HepG2 (cell line): ENCODE data around the gene KBTBD13. TPM values are rescaled to one million over a fixed set of nuclear protein-coding genes. Genes with fewer than 3 reads are reported as not detected.

Source experiments
- ARNT2 ChIP-seq: sonication (generic); formaldehyde crosslinking; IDR thresholded peaks from 2 replicates; pipeline ENCODE4 v1.8.0; 2022; ENCODE audit warnings: mild to moderate bottlenecking, low read depth, missing genetic modification reagents, moderate library complexity
- CENPX ChIP-seq: sonication (generic); formaldehyde crosslinking; IDR thresholded peaks from 2 replicates; pipeline ENCODE4 v1.9.0; 2021; ENCODE audit warnings: mild to moderate bottlenecking, missing genetic modification reagents, moderate library complexity
- HNF4G ChIP-seq, 2 experiments: sonication (generic) in 1 of 2; formaldehyde crosslinking in 1 of 2; IDR thresholded peaks; 2 replicates each; pipeline versions ENCODE4 v1.4.0 to v1.6.1; 2011 to 2020; ENCODE audit warnings: borderline replicate concordance in 2 of 2, low read depth in 2 of 2, mild to moderate bottlenecking in 2 of 2, low read length in 1 of 2, missing genetic modification reagents in 1 of 2, moderate library complexity in 1 of 2
- RFXAP ChIP-seq: sonication (generic); formaldehyde crosslinking; IDR thresholded peaks from 2 replicates; pipeline ENCODE4 v1.4.0; 2020; ENCODE audit warnings: missing genetic modification reagents, borderline replicate concordance
- RXRB ChIP-seq: IDR thresholded peaks from 2 replicates; pipeline ENCODE4 v1.6.1; 2016; ENCODE audit warnings: borderline replicate concordance, missing genetic modification reagents, missing compliant biosample characterization
- SIN3A ChIP-seq: IDR thresholded peaks from 2 replicates; pipeline ENCODE4 v1.6.1; 2011; ENCODE audit warnings: low read depth, mild to moderate bottlenecking, control low read depth, low read length, borderline replicate concordance
- ZNF777 ChIP-seq: sonication (generic); formaldehyde crosslinking; IDR thresholded peaks from 2 replicates; pipeline ENCODE4 v1.4.0; 2020; ENCODE audit warnings: missing genetic modification reagents
- polyA plus RNA-seq, 8 experiments: library from polyadenylated mRNA; depleted of rRNA in 3 of 8; stranded (reverse) in 7 of 8; unstranded in 1 of 8; fragments of >200 nt; fragmentation: Illumina TruSeq in 4 of 8; extraction: Trizol in 4 of 8; gene quantifications; 2 replicates each; pipeline versions ENCODE4 v1.2.1 to v1.2.3, GENCODE V29; 2011 to 2016; ENCODE audit warnings: low read depth in 4 of 8, missing spikeins in 1 of 8, mixed read lengths in 1 of 8; ENCODE audit not compliant: insufficient read depth in 1 of 8
- total RNA-seq, 5 experiments: library from RNA; depleted of rRNA; stranded (reverse); fragments of >200 nt; fragmentation: Illumina TruSeq; extraction: Trizol; gene quantifications; 2 replicates each; pipeline ENCODE4 v1.2.3, GENCODE V29; 2016; ENCODE audit warnings: low read depth in 1 of 5
- TF ChIP-seq, protein P1 (sequence below), 2 experiments: IDR thresholded peaks; 2 replicates each; pipeline ENCODE4 v1.6.1; 2011 to 2012; ENCODE audit warnings: low read length in 2 of 2, borderline replicate concordance in 1 of 2, low read depth in 1 of 2, mild to moderate bottlenecking in 1 of 2, moderate library complexity in 1 of 2
- TF ChIP-seq, protein P2 (sequence below): sonication (generic); formaldehyde crosslinking; IDR thresholded peaks from 2 replicates; pipeline ENCODE4 v1.4.0; 2020; ENCODE audit warnings: missing genetic modification reagents, borderline replicate concordance
- TF ChIP-seq, protein P3 (sequence below): sonication (generic); formaldehyde crosslinking; conservative IDR thresholded peaks from 2 replicates; pipeline ENCODE4 v1.4.0; 2020; ENCODE audit warnings: missing genetic modification reagents
- TF ChIP-seq, protein P4 (sequence below): IDR thresholded peaks from 2 replicates; pipeline ENCODE4 v1.6.1; 2012; ENCODE audit warnings: inconsistent platforms
- TF ChIP-seq, protein P5 (sequence below): sonication (generic); formaldehyde crosslinking; conservative IDR thresholded peaks from 2 replicates; pipeline ENCODE4 v1.8.0; 2022; ENCODE audit warnings: low read depth, missing genetic modification reagents
- TF ChIP-seq, protein P6 (sequence below): sonication (generic); formaldehyde crosslinking; IDR thresholded peaks from 2 replicates; pipeline ENCODE4 v1.9.0; 2021; ENCODE audit warnings: missing genetic modification reagents, mild to moderate bottlenecking, borderline replicate concordance
- TF ChIP-seq, protein P7 (sequence below): sonication (generic); formaldehyde crosslinking; IDR thresholded peaks from 2 replicates; pipeline ENCODE4 v1.4.0; 2020; ENCODE audit warnings: missing genetic modification reagents

The KBTBD13 gene
- total and polyA plus RNA-seq, 2 of the 13 experiments (the other 11 are each of a cell fraction or from before 2014, with no cell fraction given), result not detected

DNA sequence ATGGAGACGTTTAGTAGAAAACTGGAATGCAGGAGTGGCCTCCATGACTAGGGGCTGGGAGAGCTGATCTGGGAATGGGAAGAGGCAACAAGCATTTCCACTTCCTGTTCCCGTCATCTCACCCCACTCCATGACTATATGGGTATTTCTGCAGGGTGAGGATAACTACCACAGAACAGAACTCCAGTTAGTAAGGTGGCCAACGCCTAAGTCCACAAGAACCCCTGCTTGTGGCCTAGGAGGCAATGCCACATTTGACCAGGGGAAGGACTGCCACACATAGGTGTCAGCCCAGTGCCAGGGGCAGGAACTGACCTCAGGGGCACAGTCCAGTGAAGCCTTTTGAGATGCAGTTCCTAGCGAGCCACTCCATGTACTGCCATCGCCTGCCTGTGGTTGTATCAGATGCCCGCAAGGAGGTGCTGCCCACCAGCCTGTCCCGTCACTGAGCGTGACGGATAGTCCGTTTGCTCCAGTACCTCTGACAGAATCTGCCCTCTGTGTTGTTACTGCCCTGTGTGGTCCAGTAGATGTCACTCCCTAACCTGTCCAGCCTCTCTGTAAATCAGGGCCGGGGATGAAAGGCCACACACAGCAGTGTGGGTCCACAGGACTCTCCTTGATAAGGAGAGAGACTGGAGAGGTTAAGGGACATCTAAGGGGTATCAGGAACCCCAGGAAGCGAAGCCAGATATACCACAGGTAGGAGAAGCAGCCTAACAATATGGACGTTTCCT lies 43.6 kb upstream of the KBTBD13 start (continued):
- TF ChIP-seq, protein P1, sequence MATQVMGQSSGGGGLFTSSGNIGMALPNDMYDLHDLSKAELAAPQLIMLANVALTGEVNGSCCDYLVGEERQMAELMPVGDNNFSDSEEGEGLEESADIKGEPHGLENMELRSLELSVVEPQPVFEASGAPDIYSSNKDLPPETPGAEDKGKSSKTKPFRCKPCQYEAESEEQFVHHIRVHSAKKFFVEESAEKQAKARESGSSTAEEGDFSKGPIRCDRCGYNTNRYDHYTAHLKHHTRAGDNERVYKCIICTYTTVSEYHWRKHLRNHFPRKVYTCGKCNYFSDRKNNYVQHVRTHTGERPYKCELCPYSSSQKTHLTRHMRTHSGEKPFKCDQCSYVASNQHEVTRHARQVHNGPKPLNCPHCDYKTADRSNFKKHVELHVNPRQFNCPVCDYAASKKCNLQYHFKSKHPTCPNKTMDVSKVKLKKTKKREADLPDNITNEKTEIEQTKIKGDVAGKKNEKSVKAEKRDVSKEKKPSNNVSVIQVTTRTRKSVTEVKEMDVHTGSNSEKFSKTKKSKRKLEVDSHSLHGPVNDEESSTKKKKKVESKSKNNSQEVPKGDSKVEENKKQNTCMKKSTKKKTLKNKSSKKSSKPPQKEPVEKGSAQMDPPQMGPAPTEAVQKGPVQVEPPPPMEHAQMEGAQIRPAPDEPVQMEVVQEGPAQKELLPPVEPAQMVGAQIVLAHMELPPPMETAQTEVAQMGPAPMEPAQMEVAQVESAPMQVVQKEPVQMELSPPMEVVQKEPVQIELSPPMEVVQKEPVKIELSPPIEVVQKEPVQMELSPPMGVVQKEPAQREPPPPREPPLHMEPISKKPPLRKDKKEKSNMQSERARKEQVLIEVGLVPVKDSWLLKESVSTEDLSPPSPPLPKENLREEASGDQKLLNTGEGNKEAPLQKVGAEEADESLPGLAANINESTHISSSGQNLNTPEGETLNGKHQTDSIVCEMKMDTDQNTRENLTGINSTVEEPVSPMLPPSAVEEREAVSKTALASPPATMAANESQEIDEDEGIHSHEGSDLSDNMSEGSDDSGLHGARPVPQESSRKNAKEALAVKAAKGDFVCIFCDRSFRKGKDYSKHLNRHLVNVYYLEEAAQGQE (IDR thresholded peaks at IDR 0.05; ENCODE audit: borderline replicate concordance in 1 of 2, low read depth in 1 of 2, low read length in 2 of 2), result no peak
- TF ChIP-seq SIN3A, result peak; percentile 65; the same call in 1 of the 2 replicates
- TF ChIP-seq CENPX (CRISPR knock-in tag), result no peak
- no peak; the same call in 1 of the 2 replicates for TF ChIP-seq RXRB (CRISPR knock-in tag)
- TF ChIP-seq ARNT2, result no peak
- TF ChIP-seq, protein P2, sequence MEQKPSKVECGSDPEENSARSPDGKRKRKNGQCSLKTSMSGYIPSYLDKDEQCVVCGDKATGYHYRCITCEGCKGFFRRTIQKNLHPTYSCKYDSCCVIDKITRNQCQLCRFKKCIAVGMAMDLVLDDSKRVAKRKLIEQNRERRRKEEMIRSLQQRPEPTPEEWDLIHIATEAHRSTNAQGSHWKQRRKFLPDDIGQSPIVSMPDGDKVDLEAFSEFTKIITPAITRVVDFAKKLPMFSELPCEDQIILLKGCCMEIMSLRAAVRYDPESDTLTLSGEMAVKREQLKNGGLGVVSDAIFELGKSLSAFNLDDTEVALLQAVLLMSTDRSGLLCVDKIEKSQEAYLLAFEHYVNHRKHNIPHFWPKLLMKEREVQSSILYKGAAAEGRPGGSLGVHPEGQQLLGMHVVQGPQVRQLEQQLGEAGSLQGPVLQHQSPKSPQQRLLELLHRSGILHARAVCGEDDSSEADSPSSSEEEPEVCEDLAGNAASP, result peak; percentile 26; the same call in 1 of the 2 replicates
- TF ChIP-seq, protein P3, sequence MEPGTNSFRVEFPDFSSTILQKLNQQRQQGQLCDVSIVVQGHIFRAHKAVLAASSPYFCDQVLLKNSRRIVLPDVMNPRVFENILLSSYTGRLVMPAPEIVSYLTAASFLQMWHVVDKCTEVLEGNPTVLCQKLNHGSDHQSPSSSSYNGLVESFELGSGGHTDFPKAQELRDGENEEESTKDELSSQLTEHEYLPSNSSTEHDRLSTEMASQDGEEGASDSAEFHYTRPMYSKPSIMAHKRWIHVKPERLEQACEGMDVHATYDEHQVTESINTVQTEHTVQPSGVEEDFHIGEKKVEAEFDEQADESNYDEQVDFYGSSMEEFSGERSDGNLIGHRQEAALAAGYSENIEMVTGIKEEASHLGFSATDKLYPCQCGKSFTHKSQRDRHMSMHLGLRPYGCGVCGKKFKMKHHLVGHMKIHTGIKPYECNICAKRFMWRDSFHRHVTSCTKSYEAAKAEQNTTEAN, result no peak; the same call in 1 of the 2 replicates
- TF ChIP-seq, protein P4, sequence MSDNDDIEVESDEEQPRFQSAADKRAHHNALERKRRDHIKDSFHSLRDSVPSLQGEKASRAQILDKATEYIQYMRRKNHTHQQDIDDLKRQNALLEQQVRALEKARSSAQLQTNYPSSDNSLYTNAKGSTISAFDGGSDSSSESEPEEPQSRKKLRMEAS, result peak; percentile 30
- TF ChIP-seq, protein P5, sequence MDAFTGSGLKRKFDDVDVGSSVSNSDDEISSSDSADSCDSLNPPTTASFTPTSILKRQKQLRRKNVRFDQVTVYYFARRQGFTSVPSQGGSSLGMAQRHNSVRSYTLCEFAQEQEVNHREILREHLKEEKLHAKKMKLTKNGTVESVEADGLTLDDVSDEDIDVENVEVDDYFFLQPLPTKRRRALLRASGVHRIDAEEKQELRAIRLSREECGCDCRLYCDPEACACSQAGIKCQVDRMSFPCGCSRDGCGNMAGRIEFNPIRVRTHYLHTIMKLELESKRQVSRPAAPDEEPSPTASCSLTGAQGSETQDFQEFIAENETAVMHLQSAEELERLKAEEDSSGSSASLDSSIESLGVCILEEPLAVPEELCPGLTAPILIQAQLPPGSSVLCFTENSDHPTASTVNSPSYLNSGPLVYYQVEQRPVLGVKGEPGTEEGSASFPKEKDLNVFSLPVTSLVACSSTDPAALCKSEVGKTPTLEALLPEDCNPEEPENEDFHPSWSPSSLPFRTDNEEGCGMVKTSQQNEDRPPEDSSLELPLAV (CRISPR knock-in tag), result no peak
- TF ChIP-seq, protein P6, sequence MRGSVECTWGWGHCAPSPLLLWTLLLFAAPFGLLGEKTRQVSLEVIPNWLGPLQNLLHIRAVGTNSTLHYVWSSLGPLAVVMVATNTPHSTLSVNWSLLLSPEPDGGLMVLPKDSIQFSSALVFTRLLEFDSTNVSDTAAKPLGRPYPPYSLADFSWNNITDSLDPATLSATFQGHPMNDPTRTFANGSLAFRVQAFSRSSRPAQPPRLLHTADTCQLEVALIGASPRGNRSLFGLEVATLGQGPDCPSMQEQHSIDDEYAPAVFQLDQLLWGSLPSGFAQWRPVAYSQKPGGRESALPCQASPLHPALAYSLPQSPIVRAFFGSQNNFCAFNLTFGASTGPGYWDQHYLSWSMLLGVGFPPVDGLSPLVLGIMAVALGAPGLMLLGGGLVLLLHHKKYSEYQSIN (CRISPR knock-in tag), result no peak
- TF ChIP-seq ZNF777 (CRISPR knock-in tag), result no peak
- 0 out of 2 replicates have a peak, but pooled peaks have one; percentile 12 for TF ChIP-seq HNF4G (IDR thresholded peaks at IDR 0.05; ENCODE audit: borderline replicate concordance, low read depth, low read length)
- no peak; the same call in 1 of the 2 replicates for TF ChIP-seq HNF4G (CRISPR knock-in tag; IDR thresholded peaks at IDR 0.05; ENCODE audit: borderline replicate concordance, low read depth)
- TF ChIP-seq RFXAP (CRISPR knock-in tag), result peak; percentile 60; the same call in 1 of the 2 replicates
- TF ChIP-seq, protein P7, sequence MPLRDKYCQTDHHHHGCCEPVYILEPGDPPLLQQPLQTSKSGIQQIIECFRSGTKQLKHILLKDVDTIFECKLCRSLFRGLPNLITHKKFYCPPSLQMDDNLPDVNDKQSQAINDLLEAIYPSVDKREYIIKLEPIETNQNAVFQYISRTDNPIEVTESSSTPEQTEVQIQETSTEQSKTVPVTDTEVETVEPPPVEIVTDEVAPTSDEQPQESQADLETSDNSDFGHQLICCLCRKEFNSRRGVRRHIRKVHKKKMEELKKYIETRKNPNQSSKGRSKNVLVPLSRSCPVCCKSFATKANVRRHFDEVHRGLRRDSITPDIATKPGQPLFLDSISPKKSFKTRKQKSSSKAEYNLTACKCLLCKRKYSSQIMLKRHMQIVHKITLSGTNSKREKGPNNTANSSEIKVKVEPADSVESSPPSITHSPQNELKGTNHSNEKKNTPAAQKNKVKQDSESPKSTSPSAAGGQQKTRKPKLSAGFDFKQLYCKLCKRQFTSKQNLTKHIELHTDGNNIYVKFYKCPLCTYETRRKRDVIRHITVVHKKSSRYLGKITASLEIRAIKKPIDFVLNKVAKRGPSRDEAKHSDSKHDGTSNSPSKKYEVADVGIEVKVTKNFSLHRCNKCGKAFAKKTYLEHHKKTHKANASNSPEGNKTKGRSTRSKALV (CRISPR knock-in tag), result no peak
